ENCODE data around the gene GABPA.

DNA sequence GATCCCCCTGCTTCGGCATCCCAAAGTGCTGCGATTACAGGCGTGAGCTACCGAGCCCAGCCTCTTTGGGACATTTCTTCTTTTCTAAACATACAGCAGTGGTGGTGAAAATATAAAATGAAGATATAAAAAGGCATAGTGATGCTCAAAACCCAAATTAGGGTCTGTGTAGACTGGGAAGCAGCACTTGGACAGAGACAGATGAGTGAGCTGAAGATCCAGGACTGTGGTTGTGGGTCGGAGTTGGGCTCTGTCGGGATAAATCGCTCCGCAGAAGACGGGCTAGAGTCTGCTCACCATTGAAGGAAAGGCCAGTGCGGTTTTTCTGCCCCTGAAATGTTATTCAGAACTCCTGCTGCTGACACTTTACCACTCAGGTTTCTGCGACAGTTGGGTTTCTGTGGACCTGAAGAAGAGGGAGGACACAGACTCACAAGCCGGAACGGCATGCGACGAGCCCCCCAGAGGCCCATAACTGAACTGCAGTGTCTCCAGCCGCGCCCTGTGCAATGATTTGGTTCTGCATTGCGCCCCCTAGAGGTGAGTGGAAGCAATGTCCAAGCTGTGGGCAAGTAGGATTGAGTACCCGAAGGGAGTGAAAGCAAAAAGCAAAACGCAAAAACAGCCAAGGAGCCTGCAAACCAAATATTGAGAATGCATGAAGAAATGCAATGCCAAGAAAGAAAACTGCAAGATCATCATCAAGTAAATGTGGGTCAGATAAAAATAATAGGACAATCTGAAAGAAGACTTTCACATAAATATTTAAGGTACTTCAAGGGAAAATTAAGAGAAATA lies 66.6 kb downstream of the GABPA start:
- TF ChIP-seq, protein P1, sequence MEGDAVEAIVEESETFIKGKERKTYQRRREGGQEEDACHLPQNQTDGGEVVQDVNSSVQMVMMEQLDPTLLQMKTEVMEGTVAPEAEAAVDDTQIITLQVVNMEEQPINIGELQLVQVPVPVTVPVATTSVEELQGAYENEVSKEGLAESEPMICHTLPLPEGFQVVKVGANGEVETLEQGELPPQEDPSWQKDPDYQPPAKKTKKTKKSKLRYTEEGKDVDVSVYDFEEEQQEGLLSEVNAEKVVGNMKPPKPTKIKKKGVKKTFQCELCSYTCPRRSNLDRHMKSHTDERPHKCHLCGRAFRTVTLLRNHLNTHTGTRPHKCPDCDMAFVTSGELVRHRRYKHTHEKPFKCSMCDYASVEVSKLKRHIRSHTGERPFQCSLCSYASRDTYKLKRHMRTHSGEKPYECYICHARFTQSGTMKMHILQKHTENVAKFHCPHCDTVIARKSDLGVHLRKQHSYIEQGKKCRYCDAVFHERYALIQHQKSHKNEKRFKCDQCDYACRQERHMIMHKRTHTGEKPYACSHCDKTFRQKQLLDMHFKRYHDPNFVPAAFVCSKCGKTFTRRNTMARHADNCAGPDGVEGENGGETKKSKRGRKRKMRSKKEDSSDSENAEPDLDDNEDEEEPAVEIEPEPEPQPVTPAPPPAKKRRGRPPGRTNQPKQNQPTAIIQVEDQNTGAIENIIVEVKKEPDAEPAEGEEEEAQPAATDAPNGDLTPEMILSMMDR (IDR thresholded peaks at IDR 0.05), result peak; percentile 99
- TF ChIP-seq, protein P2, sequence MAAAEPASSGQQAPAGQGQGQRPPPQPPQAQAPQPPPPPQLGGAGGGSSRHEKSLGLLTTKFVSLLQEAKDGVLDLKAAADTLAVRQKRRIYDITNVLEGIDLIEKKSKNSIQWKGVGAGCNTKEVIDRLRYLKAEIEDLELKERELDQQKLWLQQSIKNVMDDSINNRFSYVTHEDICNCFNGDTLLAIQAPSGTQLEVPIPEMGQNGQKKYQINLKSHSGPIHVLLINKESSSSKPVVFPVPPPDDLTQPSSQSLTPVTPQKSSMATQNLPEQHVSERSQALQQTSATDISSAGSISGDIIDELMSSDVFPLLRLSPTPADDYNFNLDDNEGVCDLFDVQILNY (CRISPR knock-in tag; IDR thresholded peaks at IDR 0.05), result no peak
- no peak for TF ChIP-seq RORB (CRISPR knock-in tag; IDR thresholded peaks at IDR 0.05)
- TF ChIP-seq, protein P3, sequence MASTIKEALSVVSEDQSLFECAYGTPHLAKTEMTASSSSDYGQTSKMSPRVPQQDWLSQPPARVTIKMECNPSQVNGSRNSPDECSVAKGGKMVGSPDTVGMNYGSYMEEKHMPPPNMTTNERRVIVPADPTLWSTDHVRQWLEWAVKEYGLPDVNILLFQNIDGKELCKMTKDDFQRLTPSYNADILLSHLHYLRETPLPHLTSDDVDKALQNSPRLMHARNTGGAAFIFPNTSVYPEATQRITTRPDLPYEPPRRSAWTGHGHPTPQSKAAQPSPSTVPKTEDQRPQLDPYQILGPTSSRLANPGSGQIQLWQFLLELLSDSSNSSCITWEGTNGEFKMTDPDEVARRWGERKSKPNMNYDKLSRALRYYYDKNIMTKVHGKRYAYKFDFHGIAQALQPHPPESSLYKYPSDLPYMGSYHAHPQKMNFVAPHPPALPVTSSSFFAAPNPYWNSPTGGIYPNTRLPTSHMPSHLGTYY (CRISPR knock-in tag; IDR thresholded peaks at IDR 0.05), result no peak
- TF ChIP-seq, protein P4, sequence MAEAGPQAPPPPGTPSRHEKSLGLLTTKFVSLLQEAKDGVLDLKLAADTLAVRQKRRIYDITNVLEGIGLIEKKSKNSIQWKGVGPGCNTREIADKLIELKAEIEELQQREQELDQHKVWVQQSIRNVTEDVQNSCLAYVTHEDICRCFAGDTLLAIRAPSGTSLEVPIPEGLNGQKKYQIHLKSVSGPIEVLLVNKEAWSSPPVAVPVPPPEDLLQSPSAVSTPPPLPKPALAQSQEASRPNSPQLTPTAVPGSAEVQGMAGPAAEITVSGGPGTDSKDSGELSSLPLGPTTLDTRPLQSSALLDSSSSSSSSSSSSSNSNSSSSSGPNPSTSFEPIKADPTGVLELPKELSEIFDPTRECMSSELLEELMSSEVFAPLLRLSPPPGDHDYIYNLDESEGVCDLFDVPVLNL (CRISPR knock-in tag; IDR thresholded peaks at IDR 0.05; ENCODE audit: borderline replicate concordance, low read depth), result no peak
- no peak for TF ChIP-seq CREM (CRISPR knock-in tag; IDR thresholded peaks at IDR 0.05)
- TF ChIP-seq NR2C2 (CRISPR knock-in tag; IDR thresholded peaks at IDR 0.05), result no peak
- TF ChIP-seq NR3C1 (CRISPR knock-in tag; conservative IDR thresholded peaks at IDR 0.05; ENCODE audit: low read depth), result no peak
